Esophagus muscularis mucosa (tissue), 3 donors: ENCODE measurements around the gene PLOD2.

Experiments
- CTCF ChIP-seq, 3 experiments: fragments of 200-600 bp in 2 of 3; fragments of 450-650 bp in 1 of 3; sonication (generic) in 2 of 3; IDR thresholded peaks; one replicate each; pipeline ENCODE4 v1.5.1; 2017 to 2019; ENCODE audit warnings: antibody characterized with exemption in 3 of 3, mild to moderate bottlenecking in 2 of 3, moderate library complexity in 1 of 3
- POLR2A ChIP-seq: fragments of 450-650 bp; IDR thresholded peaks from one replicate; pipeline ENCODE4 v1.6.1; 2017; ENCODE audit warnings: antibody characterized with exemption, moderate library complexity, mild to moderate bottlenecking, low read depth

DNA sequence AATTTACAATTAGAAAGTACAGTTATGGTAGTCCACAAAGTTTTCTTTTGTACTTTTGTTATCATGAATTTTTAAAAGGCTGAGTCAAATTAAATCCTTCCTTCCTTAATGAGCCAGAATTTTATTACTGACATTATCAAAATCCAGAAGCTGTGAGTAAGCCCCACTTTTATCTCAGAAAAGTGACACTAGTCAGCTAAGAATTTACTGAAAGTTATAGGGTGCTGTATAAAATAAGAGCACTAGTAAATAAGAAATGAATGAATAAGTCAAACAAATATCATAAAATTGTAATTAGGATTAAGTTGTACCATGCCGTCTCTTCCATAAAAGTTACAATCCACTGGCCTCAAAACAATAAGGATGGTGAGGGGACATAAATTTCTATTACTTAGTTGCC, 15.3 kb downstream of the PLOD2 start:
- TF ChIP-seq CTCF (IDR thresholded peaks at IDR 0.05): no peak
- no peak for TF ChIP-seq POLR2A
